Erythroblast (primary cell): ENCODE measurements around the gene KATNB1.

Experiments used
- GATA1 ChIP-seq: IDR thresholded peaks from 2 replicates; pipeline ENCODE4 v1.6.1; 2011; ENCODE audit warnings: low read depth, mild to moderate bottlenecking, control low read depth, low read length, moderate library complexity
- POLR2A ChIP-seq: IDR thresholded peaks from 2 replicates; pipeline ENCODE4 v1.6.1; 2011; ENCODE audit warnings: mild to moderate bottlenecking, low read length

- TF ChIP-seq POLR2A (no peak), GATA1 (no peak)
These were observed 44.6 kb upstream of the KATNB1 start for GRCh38 chr16:57690782-57691471.
